Measurements from ENCODE around the gene GABBR1. TPM values are rescaled to one million over a fixed set of nuclear protein-coding genes. Genes with fewer than 3 reads are reported as not detected.
"Not testable (repeated sequence)": the region's sequence is repeated elsewhere in the genome, so short reads cannot be mapped to it uniquely, and the experiment has no call there.

Gene GABBR1
- total RNA-seq, 2 experiments from 2014 or later, result 10.8 to 10.9 TPM

DNA sequence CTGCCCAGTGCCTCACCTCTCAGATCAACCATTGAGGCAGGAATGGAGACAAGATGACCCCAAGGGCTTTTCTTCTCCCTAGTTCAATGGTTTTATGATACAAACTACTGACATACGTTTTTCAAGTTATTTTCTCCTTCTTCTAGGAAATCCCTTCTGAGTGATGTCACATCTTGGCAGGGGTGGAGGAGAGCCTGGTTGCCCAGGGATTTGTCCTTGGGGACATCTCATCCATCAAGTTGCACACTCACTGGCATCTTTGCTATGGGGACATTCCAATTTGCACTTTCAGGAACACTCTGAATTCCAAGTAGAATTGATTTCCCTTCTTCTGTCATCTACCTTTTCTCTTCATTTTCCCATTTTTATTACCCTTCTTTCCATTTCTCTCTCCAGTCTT lies 38.0 kb upstream of the GABBR1 start:
- H3K27ac Mint-ChIP-seq, result no peak overlapping the region
- CTCF ChIA-PET, result interaction anchor here (1.2 to 9.2 kb wide), 3 partner anchors 19 to 163 kb away, joined by 3 to 94 read pairs (median 4); no protein-coding TSS in a partner anchor
- POLR2A ChIA-PET, result no interaction called here
- DNase-seq (no peak), ATAC-seq (no peak)
- H3K4me3 Mint-ChIP-seq, result no peak overlapping the region
- peaks cover 14% of the 10 kb centered on the region for H3K27me3 Mint-ChIP-seq
- TF ChIP-seq, protein P1, sequence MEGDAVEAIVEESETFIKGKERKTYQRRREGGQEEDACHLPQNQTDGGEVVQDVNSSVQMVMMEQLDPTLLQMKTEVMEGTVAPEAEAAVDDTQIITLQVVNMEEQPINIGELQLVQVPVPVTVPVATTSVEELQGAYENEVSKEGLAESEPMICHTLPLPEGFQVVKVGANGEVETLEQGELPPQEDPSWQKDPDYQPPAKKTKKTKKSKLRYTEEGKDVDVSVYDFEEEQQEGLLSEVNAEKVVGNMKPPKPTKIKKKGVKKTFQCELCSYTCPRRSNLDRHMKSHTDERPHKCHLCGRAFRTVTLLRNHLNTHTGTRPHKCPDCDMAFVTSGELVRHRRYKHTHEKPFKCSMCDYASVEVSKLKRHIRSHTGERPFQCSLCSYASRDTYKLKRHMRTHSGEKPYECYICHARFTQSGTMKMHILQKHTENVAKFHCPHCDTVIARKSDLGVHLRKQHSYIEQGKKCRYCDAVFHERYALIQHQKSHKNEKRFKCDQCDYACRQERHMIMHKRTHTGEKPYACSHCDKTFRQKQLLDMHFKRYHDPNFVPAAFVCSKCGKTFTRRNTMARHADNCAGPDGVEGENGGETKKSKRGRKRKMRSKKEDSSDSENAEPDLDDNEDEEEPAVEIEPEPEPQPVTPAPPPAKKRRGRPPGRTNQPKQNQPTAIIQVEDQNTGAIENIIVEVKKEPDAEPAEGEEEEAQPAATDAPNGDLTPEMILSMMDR (IDR thresholded peaks at IDR 0.05), result no peak
- intact Hi-C loops (cut with micrococcal nuclease), result no loop called here
- no peaks in the 10 kb centered on the region for H3K36me3 Mint-ChIP-seq (ENCODE audit: low read depth)
- H3K4me1 Mint-ChIP-seq (ENCODE audit: low read depth), result no peaks in the 10 kb centered on the region
- H3K9me3 Mint-ChIP-seq, result no peaks in the 10 kb centered on the region

DNA sequence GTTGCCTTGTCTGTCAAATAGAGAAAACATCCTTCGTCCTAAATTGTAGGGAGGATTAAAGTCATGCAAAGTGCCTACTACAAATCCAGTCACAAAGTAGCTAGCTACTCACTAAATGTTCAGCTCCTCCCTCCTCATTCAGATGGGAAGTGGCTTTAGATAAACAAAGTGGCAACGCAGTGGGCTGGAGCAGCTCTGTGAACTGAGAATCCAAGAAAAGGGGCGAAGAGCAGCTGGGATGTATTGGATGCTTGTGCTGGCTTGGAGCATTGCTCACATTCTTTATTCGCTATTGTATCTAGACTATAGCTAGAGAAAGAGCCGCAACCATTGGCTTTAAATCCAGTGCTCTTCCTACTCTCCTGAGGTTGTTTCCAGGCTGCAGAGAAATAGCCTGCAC lies 34.2 kb upstream of the GABBR1 start:
- DNase-seq (no peak), ATAC-seq (no peak)
- no peak overlapping the region for H3K4me3 Mint-ChIP-seq
- POLR2A ChIA-PET, result no interaction called here
- CTCF ChIA-PET, result interaction anchor here (1.6 to 9.5 kb wide), 2 partner anchors 15 to 36 kb away, joined by 6 to 140 read pairs; no protein-coding TSS in a partner anchor
- H3K36me3 Mint-ChIP-seq (ENCODE audit: low read depth), result no peaks in the 10 kb centered on the region
- H3K9me3 Mint-ChIP-seq, result no peaks in the 10 kb centered on the region
- H3K27me3 Mint-ChIP-seq, result peaks cover 18% of the 10 kb centered on the region
- intact Hi-C loops (cut with micrococcal nuclease), result no loop called here
- no peaks in the 10 kb centered on the region for H3K4me1 Mint-ChIP-seq (ENCODE audit: low read depth)
- no peak overlapping the region for H3K27ac Mint-ChIP-seq
- TF ChIP-seq, protein P1 (IDR thresholded peaks at IDR 0.05), result no peak

DNA sequence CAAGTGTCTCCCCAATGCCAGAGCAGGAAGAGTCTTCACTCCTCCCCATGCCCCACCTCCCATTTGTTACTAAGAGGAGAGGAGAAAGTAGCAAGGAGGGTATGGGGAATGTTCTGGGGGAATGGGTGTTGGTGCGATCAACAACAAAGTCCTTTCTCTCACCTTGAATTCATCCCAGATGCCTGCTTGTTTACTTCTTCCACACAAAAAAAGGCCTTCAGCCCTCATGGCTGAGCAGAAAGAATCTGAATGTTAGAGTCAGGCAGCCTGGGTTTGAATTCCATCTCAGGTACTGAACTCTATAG lies 33.8 kb upstream of the GABBR1 start:
- intact Hi-C loops (cut with micrococcal nuclease), result no loop called here
- H3K9me3 Mint-ChIP-seq, result no peaks in the 10 kb centered on the region
- TF ChIP-seq, protein P1 (IDR thresholded peaks at IDR 0.05), result no peak
- ChIA-PET CTCF (interaction anchor here (1.6 to 9.5 kb wide), 2 partner anchors 15 to 36 kb away, joined by 6 to 140 read pairs; no protein-coding TSS in a partner anchor), POLR2A (no interaction called here)
- peaks cover 20% of the 10 kb centered on the region for H3K27me3 Mint-ChIP-seq
- H3K4me1 Mint-ChIP-seq (ENCODE audit: low read depth), result no peaks in the 10 kb centered on the region
- ATAC-seq, result no peak
- H3K4me3 Mint-ChIP-seq, result no peak overlapping the region
- DNase-seq, result no peak
- no peak overlapping the region for H3K27ac Mint-ChIP-seq
- no peaks in the 10 kb centered on the region for H3K36me3 Mint-ChIP-seq (ENCODE audit: low read depth)

DNA sequence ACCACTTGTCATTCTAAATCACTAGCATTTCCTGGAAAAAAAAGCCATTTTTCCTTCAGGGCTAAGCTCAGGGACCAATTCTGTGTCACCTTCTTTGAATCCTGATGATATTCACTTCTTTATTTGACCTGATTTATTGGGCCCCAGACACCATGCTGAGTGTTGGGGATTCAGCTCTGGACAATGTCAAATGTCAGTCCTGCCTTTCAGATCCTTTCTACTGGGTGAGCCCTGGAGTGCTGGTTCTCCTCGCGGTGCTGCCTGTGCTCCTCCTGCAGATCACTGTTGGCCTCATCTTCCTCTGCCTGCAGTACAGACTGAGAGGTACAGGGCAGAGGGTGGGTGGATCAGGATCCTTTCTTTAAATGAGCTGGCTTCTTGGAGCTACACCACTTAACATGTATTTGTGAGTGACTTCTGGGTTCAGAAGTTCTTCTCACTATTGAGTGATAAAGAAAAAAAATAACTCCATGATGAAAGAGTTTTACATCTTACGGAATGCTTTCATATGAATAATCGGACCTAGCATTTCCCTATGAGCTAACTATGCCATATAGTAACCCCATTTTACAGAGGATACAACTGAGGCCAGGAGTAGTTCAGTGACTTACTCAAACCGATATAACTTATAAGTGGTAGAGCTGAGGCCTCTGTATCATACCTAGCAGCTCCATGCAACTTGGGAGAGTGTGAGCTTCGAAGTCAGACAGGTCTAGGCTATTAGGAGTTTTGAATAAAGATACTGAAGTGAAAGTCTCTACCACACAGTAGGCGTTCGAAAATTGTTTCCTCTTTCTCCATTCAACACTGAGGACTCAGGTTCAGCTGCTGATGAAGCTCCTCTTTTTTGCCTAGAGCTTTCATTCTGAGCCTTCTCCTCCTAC lies 33.2 kb upstream of the GABBR1 start:
- Mint-ChIP-seq H3K36me3 (ENCODE audit: low read depth) (no peaks in the 10 kb centered on the region), H3K9me3 (no peaks in the 10 kb centered on the region), H3K27ac (no peak overlapping the region), H3K4me1 (ENCODE audit: low read depth) (no peaks in the 10 kb centered on the region), H3K4me3 (no peak overlapping the region), H3K27me3 (peaks cover 21% of the 10 kb centered on the region)
- no peak for ATAC-seq
- POLR2A ChIA-PET, result no interaction called here
- no peak for DNase-seq
- TF ChIP-seq, protein P1 (IDR thresholded peaks at IDR 0.05), result no peak
- CTCF ChIA-PET, result interaction anchor here (1.6 to 9.5 kb wide), 2 partner anchors 14 to 37 kb away, joined by 6 to 140 read pairs; no protein-coding TSS in a partner anchor
- intact Hi-C loops (cut with micrococcal nuclease), result no loop called here

DNA sequence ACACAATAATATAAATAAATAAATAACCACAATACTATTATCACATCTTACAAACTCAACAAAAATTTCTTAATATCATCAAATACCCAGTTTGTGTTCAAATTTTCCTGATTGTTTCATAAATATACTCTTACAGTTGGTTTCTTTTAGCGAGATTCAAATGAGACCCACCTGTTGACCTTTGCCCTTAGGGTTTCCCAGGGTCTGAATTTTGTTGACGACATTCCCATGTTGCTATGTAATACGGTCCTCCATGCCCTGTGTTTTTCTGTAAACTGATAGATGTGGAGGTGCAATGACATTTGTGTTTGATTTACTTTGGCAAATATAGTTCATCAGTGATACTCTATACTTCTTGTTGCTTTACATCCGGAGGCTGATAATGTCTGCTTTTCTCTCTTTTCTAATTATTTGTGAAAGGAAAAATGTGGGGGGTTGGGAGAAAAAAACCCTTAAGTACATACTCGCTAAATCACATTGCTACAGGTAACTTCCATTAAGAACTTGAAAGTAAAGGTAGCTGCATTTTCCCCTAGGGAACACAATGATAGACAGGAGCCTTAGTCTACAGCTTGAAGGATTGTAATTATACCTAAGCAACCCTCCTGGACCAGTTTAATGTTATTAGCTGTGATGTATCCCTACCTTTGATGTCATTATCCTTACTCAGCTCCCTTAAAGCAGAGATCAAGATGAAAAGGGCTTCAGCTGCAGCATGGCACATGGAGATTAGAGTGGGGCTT lies 30.5 kb upstream of the GABBR1 start:
- ATAC-seq (no peak), DNase-seq (no peak)
- Mint-ChIP-seq H3K9me3 (no peaks in the 10 kb centered on the region), H3K27me3 (peaks cover 19% of the 10 kb centered on the region), H3K36me3 (ENCODE audit: low read depth) (no peaks in the 10 kb centered on the region), H3K27ac (no peak overlapping the region), H3K4me3 (no peak overlapping the region), H3K4me1 (ENCODE audit: low read depth) (no peaks in the 10 kb centered on the region)
- ChIA-PET CTCF (interaction anchor here (1.0 to 9.5 kb wide), 3 partner anchors 12 to 171 kb away, joined by 3 to 140 read pairs (median 3); no protein-coding TSS in a partner anchor), POLR2A (no interaction called here)
- TF ChIP-seq, protein P1 (IDR thresholded peaks at IDR 0.05), result no peak
- intact Hi-C loops (cut with micrococcal nuclease), result no loop called here

DNA sequence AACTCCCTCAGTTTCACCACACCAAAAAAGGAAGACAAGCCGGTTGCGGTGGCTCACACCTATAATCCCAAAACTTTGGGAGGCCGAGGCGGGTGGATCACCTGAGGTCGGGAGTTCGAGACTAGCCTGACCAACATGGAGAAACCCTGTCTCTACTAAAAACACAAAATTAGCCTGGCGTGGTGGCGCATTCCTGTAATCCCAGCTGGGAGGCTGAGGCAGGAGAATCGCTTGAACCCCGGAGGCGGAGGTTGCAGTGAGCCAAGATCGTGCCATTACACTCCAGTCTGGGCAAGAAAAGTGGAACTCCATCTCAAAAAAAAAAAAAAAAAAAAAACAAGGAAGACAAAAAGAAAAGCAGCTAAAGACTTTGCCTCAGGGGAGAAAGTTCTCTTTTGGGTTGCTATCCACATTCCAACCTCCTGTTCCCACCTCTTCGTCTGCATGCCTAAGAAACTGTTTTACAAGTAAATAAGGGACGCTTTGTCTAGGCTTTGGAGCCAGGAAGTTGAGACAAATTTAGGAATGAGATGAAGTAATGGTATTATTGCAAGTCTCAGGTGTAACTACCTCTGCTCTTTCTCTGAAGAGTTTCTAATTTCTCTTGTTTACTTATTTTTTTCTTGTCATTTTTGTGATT lies 28.6 kb upstream of the GABBR1 start:
- peaks cover 22% of the 10 kb centered on the region for H3K27me3 Mint-ChIP-seq
- POLR2A ChIA-PET, ATAC-seq: not testable (repeated sequence)

More for the DNA sequence above, 28.6 kb upstream of the GABBR1 start:
- DNase-seq; intact Hi-C loops (cut with micrococcal nuclease); H3K36me3 Mint-ChIP-seq (ENCODE audit: low read depth); H3K9me3 Mint-ChIP-seq; H3K27ac Mint-ChIP-seq; H3K4me1 Mint-ChIP-seq (ENCODE audit: low read depth); H3K4me3 Mint-ChIP-seq: not testable (repeated sequence)
- CTCF ChIA-PET, result interaction anchor here (9.5 kb wide), 1 partner anchor 10 kb away, joined by 140 read pairs; no protein-coding TSS in a partner anchor

Data from activated CD8-positive, alpha-beta T cell treated with anti-CD3 and anti-CD28 coated beads for 36 hours (primary cell).